CD8-positive, alpha-beta memory T cell (primary cell): ENCODE measurements around the gene PIP5K1B. TPM values are rescaled to one million over a fixed set of nuclear protein-coding genes. Genes with fewer than 3 reads are reported as not detected.

Experiments used
- CTCF ChIA-PET: fragments of 350-600 bp; sonication (Branson Sonifier 250); formaldehyde crosslinking; loops from one replicate; lab custom pipeline; 2021; ENCODE audit warnings: antibody characterized with exemption; lab: Charles Lee
- POLR2A ChIA-PET: fragments of 350-600 bp; sonication (Branson Sonifier 250); formaldehyde crosslinking; loops from one replicate; lab custom pipeline; 2021; ENCODE audit warnings: antibody characterized with exemption; lab: Charles Lee
- DNase-seq, 5 donors: peaks; one replicate each; pipeline versions ENCODE4 v3.0.0 to v3.0.0-alpha.2; 2020 to 2022; ENCODE audit warnings: mixed read lengths in 1 of 5
- H3K27ac ChIP-seq: one replicate; pipeline ENCODE4 v1.7.0; 2013; ENCODE audit warnings: low read depth, mild to moderate bottlenecking, low read length, moderate library complexity
- H3K27me3 ChIP-seq: 2 replicates; pipeline ENCODE4 v1.7.0; 2013; ENCODE audit warnings: low read length, mild to moderate bottlenecking; ENCODE audit not compliant: insufficient read depth, poor library complexity, severe bottlenecking
- H3K36me3 ChIP-seq: 2 replicates; pipeline ENCODE4 v1.7.0; 2013; ENCODE audit warnings: mild to moderate bottlenecking, low read length, moderate library complexity; ENCODE audit not compliant: insufficient read depth
- H3K4me1 ChIP-seq: 2 replicates; pipeline ENCODE4 v1.7.0; 2013; ENCODE audit warnings: mild to moderate bottlenecking, low read length, moderate library complexity; ENCODE audit not compliant: insufficient read depth
- H3K4me3 ChIP-seq: 2 replicates; pipeline ENCODE4 v1.7.0; 2013; ENCODE audit warnings: mild to moderate bottlenecking, low read length
- H3K9me3 ChIP-seq: 2 replicates; pipeline ENCODE4 v1.7.0; 2013; ENCODE audit warnings: mild to moderate bottlenecking, low read length
- H3K27ac Mint-ChIP-seq, 8 donors: one replicate each; pipeline ENCODE4 v1.8.0; 2020 to 2021; ENCODE audit warnings: mixed read lengths in 8 of 8, mild to moderate bottlenecking in 6 of 8, inconsistent platforms in 3 of 8, moderate library complexity in 3 of 8
- H3K27me3 Mint-ChIP-seq, 2 donors: one replicate each; pipeline ENCODE4 v1.8.0; 2020 to 2021; ENCODE audit warnings: mixed read lengths in 2 of 2, mild to moderate bottlenecking in 1 of 2, moderate library complexity in 1 of 2
- H3K36me3 Mint-ChIP-seq, 3 donors: one replicate each; pipeline ENCODE4 v1.8.0; 2020 to 2021; ENCODE audit warnings: mixed read lengths in 3 of 3, inconsistent platforms in 1 of 3, mild to moderate bottlenecking in 1 of 3
- H3K4me1 Mint-ChIP-seq, 3 donors: one replicate each; pipeline ENCODE4 v1.8.0; 2020 to 2021; ENCODE audit warnings: mixed read lengths in 3 of 3, inconsistent platforms in 1 of 3, mild to moderate bottlenecking in 1 of 3
- H3K4me3 Mint-ChIP-seq, 7 donors: one replicate each; pipeline ENCODE4 v1.8.0; 2020 to 2021; ENCODE audit warnings: mixed read lengths in 7 of 7, mild to moderate bottlenecking in 6 of 7, moderate library complexity in 4 of 7, inconsistent platforms in 2 of 7
- H3K9me3 Mint-ChIP-seq, 5 donors: one replicate each; pipeline ENCODE4 v1.8.0; 2020 to 2022; ENCODE audit warnings: mixed read lengths in 5 of 5, mild to moderate bottlenecking in 3 of 5, moderate library complexity in 2 of 5, inconsistent platforms in 1 of 5
- polyA plus RNA-seq: library from polyadenylated mRNA; unstranded; fragments of 300-500 nt; fragmentation: Illumina TruSeq; gene quantifications from one replicate; pipeline ENCODE4 v1.2.3, GENCODE V29; 2021
- total RNA-seq, 2 experiments: library from RNA; stranded (reverse); gene quantifications; one replicate each; pipeline ENCODE4 v1.2.3, GENCODE V29; 2021

PIP5K1B gene
- total and polyA plus RNA-seq, 3 experiments from 2014 or later: 3.1 TPM; not detected in 1

GRCh38 chr9:68953771-68954170 lies 248.7 kb downstream of the PIP5K1B start:
- Histone ChIP-seq H3K4me1 (no peaks in the 10 kb centered on the region), H3K27me3 (peaks cover 3% of the 10 kb centered on the region), H3K27ac (no peak overlapping the region), H3K9me3 (no peaks in the 10 kb centered on the region), H3K36me3 (no peaks in the 10 kb centered on the region), H3K4me3 (no peak overlapping the region)
- no peak for DNase-seq
- peaks cover 7 to 47% of the 10 kb centered on the region in 2 donors for H3K27me3 Mint-ChIP-seq
- H3K4me1 Mint-ChIP-seq: peaks cover 0 to 6% (median 2%) of the 10 kb centered on the region in 3 donors
- POLR2A ChIA-PET: no interaction called here
- no peak overlapping the region for H3K27ac Mint-ChIP-seq
- CTCF ChIA-PET: no interaction called here
- H3K4me3 Mint-ChIP-seq: no peak overlapping the region
- peaks cover 0 to 6% (median 0%) of the 10 kb centered on the region in 5 donors for H3K9me3 Mint-ChIP-seq
- no peaks in the 10 kb centered on the region for H3K36me3 Mint-ChIP-seq

- DNase-seq: no peak
- no peak overlapping the region for H3K4me3 Mint-ChIP-seq
- CTCF ChIA-PET: no interaction called here
These were observed 250.3 kb downstream of the PIP5K1B start for GRCh38 chr9:68955330-68955729.

GRCh38 chr9:68957479-68957878 lies 252.4 kb downstream of the PIP5K1B start:
- peaks cover 0 to 6% (median 0%) of the 10 kb centered on the region in 3 donors for H3K4me1 Mint-ChIP-seq
- H3K4me3 ChIP-seq: no peak overlapping the region
- H3K27ac ChIP-seq: no peak overlapping the region
- no peak for DNase-seq
- no peaks in the 10 kb centered on the region for H3K9me3 ChIP-seq
- peaks cover 3% of the 10 kb centered on the region for H3K27me3 ChIP-seq
- ChIA-PET POLR2A (no interaction called here), CTCF (no interaction called here)
- H3K36me3 ChIP-seq: no peaks in the 10 kb centered on the region
- no peaks in the 10 kb centered on the region for H3K4me1 ChIP-seq
- peaks cover 0 to 6% (median 0%) of the 10 kb centered on the region in 5 donors for H3K9me3 Mint-ChIP-seq
- no peak overlapping the region for H3K4me3 Mint-ChIP-seq
- H3K27me3 Mint-ChIP-seq: peaks cover 3 to 39% of the 10 kb centered on the region in 2 donors
- no peaks in the 10 kb centered on the region for H3K36me3 Mint-ChIP-seq
- H3K27ac Mint-ChIP-seq: no peak overlapping the region

More at GRCh38 chr9:68955330-68955729, 250.3 kb downstream of the PIP5K1B start:
- H3K9me3 ChIP-seq: no peaks in the 10 kb centered on the region
- H3K4me1 Mint-ChIP-seq: peaks cover 0 to 6% (median 2%) of the 10 kb centered on the region in 3 donors
- H3K36me3 Mint-ChIP-seq: no peaks in the 10 kb centered on the region
- H3K36me3 ChIP-seq: no peaks in the 10 kb centered on the region
- H3K4me3 ChIP-seq: no peak overlapping the region
- H3K4me1 ChIP-seq: no peaks in the 10 kb centered on the region
- no peak overlapping the region for H3K27ac ChIP-seq
- POLR2A ChIA-PET: no interaction called here
- peaks cover 0 to 6% (median 0%) of the 10 kb centered on the region in 5 donors for H3K9me3 Mint-ChIP-seq
- peaks cover 3% of the 10 kb centered on the region for H3K27me3 ChIP-seq
- H3K27ac Mint-ChIP-seq: no peak overlapping the region
- peaks cover 5 to 43% of the 10 kb centered on the region in 2 donors for H3K27me3 Mint-ChIP-seq

GRCh38 chr9:68961587-68961986 lies 256.5 kb downstream of the PIP5K1B start:
- H3K27me3 ChIP-seq: no peaks in the 10 kb centered on the region
- no peaks in the 10 kb centered on the region for H3K36me3 Mint-ChIP-seq
- ChIA-PET POLR2A (no interaction called here), CTCF (no interaction called here)
- H3K4me3 ChIP-seq: no peak overlapping the region
- H3K27ac ChIP-seq: no peak overlapping the region
- DNase-seq: no peak
- no peaks in the 10 kb centered on the region for H3K4me1 ChIP-seq
- H3K27me3 Mint-ChIP-seq: peaks cover 3 to 21% of the 10 kb centered on the region in 2 donors
- H3K9me3 Mint-ChIP-seq: peaks cover 0 to 6% (median 0%) of the 10 kb centered on the region in 5 donors
- H3K27ac Mint-ChIP-seq: no peak overlapping the region
- H3K4me3 Mint-ChIP-seq: no peak overlapping the region
- no peaks in the 10 kb centered on the region for H3K4me1 Mint-ChIP-seq
- H3K9me3 ChIP-seq: no peaks in the 10 kb centered on the region
- H3K36me3 ChIP-seq: no peaks in the 10 kb centered on the region

GRCh38 chr9:68963416-68963815 lies 258.4 kb downstream of the PIP5K1B start:
- ChIA-PET CTCF (no interaction called here), POLR2A (no interaction called here)
- Mint-ChIP-seq H3K4me3 (no peak overlapping the region), H3K27me3 (peaks cover 5 to 17% of the 10 kb centered on the region in 2 donors), H3K27ac (no peak overlapping the region), H3K36me3 (no peaks in the 10 kb centered on the region), H3K4me1 (no peaks in the 10 kb centered on the region), H3K9me3 (no peaks in the 10 kb centered on the region)
- DNase-seq: no peak
- no peak overlapping the region for H3K27ac ChIP-seq
- H3K4me3 ChIP-seq: no peak overlapping the region
- H3K27me3 ChIP-seq: no peaks in the 10 kb centered on the region
- H3K9me3 ChIP-seq: no peaks in the 10 kb centered on the region
- H3K36me3 ChIP-seq: no peaks in the 10 kb centered on the region
- H3K4me1 ChIP-seq: no peaks in the 10 kb centered on the region

- Histone ChIP-seq H3K4me3 (no peak overlapping the region), H3K27ac (no peak overlapping the region), H3K9me3 (no peaks in the 10 kb centered on the region), H3K4me1 (no peaks in the 10 kb centered on the region), H3K27me3 (no peaks in the 10 kb centered on the region), H3K36me3 (no peaks in the 10 kb centered on the region)
- CTCF ChIA-PET: no interaction called here
- Mint-ChIP-seq H3K36me3 (no peaks in the 10 kb centered on the region), H3K27me3 (peaks cover 5 to 17% of the 10 kb centered on the region in 2 donors), H3K27ac (no peak overlapping the region), H3K4me1 (no peaks in the 10 kb centered on the region), H3K9me3 (no peaks in the 10 kb centered on the region), H3K4me3 (no peak overlapping the region)
- DNase-seq: no peak
- POLR2A ChIA-PET: no interaction called here
These were observed 259.1 kb downstream of the PIP5K1B start for GRCh38 chr9:68964102-68964541.

- CTCF ChIA-PET: no interaction called here
- Histone ChIP-seq H3K4me3 (no peak overlapping the region), H3K27ac (no peak overlapping the region), H3K9me3 (no peaks in the 10 kb centered on the region), H3K4me1 (no peaks in the 10 kb centered on the region), H3K36me3 (no peaks in the 10 kb centered on the region), H3K27me3 (no peaks in the 10 kb centered on the region)
- no peak for DNase-seq
- Mint-ChIP-seq H3K9me3 (no peaks in the 10 kb centered on the region), H3K4me1 (no peaks in the 10 kb centered on the region), H3K4me3 (no peak overlapping the region), H3K36me3 (no peaks in the 10 kb centered on the region), H3K27me3 (peaks cover 5 to 17% of the 10 kb centered on the region in 2 donors), H3K27ac (no peak overlapping the region)
- POLR2A ChIA-PET: no interaction called here
These were observed 259.7 kb downstream of the PIP5K1B start for GRCh38 chr9:68964765-68965164.

GRCh38 chr9:68966496-68966944 lies 261.5 kb downstream of the PIP5K1B start:
- no peak overlapping the region for H3K4me3 Mint-ChIP-seq
- POLR2A ChIA-PET: no interaction called here

More at GRCh38 chr9:68966496-68966944, 261.5 kb downstream of the PIP5K1B start:
- Mint-ChIP-seq H3K27ac (no peak overlapping the region), H3K27me3 (peaks cover 5% of the 10 kb centered on the region in 2 donors), H3K9me3 (no peaks in the 10 kb centered on the region), H3K36me3 (no peaks in the 10 kb centered on the region), H3K4me1 (no peaks in the 10 kb centered on the region)
- no peaks in the 10 kb centered on the region for H3K36me3 ChIP-seq
- H3K27ac ChIP-seq: no peak overlapping the region
- no peaks in the 10 kb centered on the region for H3K4me1 ChIP-seq
- no peak for DNase-seq
- H3K4me3 ChIP-seq: no peak overlapping the region
- no peaks in the 10 kb centered on the region for H3K27me3 ChIP-seq
- H3K9me3 ChIP-seq: no peaks in the 10 kb centered on the region
- CTCF ChIA-PET: no interaction called here
